ENCODE results near the gene URI1.

URI1 gene

DNA sequence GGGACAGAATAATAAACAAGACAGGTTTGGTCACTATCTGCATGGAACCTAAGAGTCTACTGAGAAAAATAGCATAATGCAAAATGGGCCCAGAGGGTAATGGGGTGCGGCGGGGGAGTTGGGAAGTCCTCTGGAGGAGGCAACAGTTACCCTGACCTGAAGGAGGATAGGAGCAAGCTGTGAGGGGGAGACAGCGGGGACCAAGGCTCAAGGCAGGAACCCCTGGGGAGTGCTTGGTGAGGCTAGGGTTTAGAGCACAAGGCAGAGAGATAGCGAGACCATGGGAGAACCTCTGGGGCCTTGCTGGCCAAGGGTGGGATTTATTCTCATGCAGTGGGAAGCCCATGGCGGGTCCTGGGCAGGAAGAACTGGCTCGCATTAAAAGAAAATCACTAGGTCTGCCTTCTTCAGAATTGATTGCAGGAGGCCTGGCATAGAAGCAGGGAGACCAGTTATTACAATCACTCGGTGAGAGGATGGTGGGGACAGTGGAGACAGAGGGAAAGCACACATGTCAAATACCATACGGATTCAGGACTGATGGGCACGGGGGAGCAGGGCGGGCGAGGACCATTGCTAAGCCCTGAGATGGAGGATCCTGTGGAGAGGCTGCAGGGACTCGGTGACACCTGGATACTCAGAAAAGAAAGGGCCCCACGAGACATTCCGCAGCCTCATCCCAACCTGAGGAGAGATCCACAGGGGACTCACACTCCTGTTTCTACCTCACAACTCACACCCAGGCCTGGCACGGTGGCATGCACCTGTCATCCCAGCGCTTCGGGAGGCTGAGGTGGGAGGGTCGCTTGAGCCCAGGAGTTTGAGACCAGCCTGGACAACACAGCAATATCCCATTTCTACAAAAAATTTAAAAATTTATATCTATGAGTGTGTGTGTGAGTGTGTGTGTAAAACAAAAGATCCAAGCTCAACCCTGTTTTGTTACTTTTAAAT, 110.4 kb downstream of the URI1 start:
- Histone ChIP-seq H3K9ac (no peak overlapping the region), H3K4me2 (no peak overlapping the region), H3K27me3 (ENCODE audit: insufficient read depth, low read depth) (no peaks in the 10 kb centered on the region), H3K4me3 (IDR thresholded peaks at IDR 0.05; ENCODE audit: insufficient read depth, low read depth, low read length) (no peak overlapping the region), H3K4me1 (ENCODE audit: low read depth, poor library complexity, severe bottlenecking) (no peaks in the 10 kb centered on the region), H3K36me3 (ENCODE audit: insufficient read depth) (no peaks in the 10 kb centered on the region), H4K20me1 (ENCODE audit: insufficient read depth) (no peaks in the 10 kb centered on the region), H2AFZ (ENCODE audit: low read depth) (no peak overlapping the region), H3K79me2 (ENCODE audit: insufficient read depth, low read depth) (no peaks in the 10 kb centered on the region), H3K27ac (no peak overlapping the region)
- TF ChIP-seq, protein P1, sequence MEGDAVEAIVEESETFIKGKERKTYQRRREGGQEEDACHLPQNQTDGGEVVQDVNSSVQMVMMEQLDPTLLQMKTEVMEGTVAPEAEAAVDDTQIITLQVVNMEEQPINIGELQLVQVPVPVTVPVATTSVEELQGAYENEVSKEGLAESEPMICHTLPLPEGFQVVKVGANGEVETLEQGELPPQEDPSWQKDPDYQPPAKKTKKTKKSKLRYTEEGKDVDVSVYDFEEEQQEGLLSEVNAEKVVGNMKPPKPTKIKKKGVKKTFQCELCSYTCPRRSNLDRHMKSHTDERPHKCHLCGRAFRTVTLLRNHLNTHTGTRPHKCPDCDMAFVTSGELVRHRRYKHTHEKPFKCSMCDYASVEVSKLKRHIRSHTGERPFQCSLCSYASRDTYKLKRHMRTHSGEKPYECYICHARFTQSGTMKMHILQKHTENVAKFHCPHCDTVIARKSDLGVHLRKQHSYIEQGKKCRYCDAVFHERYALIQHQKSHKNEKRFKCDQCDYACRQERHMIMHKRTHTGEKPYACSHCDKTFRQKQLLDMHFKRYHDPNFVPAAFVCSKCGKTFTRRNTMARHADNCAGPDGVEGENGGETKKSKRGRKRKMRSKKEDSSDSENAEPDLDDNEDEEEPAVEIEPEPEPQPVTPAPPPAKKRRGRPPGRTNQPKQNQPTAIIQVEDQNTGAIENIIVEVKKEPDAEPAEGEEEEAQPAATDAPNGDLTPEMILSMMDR (conservative IDR thresholded peaks at IDR 0.05; ENCODE audit: low read depth, low read length) = no peak

DNA sequence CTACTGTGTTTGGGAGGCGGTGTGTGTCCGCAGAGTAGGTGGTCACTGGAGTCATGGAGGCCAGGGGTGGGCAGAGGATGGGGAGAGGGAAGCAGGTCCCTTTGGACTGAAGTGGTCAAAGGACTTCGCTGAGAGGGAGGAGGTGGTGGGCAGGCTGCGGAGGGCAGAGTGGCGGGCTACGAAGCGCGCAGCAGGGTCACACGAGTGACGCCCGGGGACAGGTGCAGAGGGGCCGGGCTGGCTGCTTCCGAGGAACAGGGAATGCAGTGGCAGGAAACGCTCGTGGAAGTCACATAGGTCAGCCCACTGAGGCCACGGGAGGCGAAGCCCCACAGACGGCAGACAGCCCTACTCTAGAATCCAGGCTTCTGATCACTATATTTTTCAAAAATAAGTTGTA, 111.5 kb downstream of the URI1 start:
- Histone ChIP-seq H3K27me3 (ENCODE audit: insufficient read depth, low read depth) (no peaks in the 10 kb centered on the region), H3K4me1 (ENCODE audit: low read depth, poor library complexity, severe bottlenecking) (no peaks in the 10 kb centered on the region), H3K36me3 (ENCODE audit: insufficient read depth) (no peaks in the 10 kb centered on the region), H3K79me2 (ENCODE audit: insufficient read depth, low read depth) (no peaks in the 10 kb centered on the region), H3K27ac (no peak overlapping the region), H2AFZ (ENCODE audit: low read depth) (no peak overlapping the region), H3K4me3 (IDR thresholded peaks at IDR 0.05; ENCODE audit: insufficient read depth, low read depth, low read length) (no peak overlapping the region), H4K20me1 (ENCODE audit: insufficient read depth) (no peaks in the 10 kb centered on the region), H3K4me2 (no peak overlapping the region), H3K9ac (no peak overlapping the region)
- TF ChIP-seq, protein P1 (conservative IDR thresholded peaks at IDR 0.05; ENCODE audit: low read depth, low read length) = no peak

DNA sequence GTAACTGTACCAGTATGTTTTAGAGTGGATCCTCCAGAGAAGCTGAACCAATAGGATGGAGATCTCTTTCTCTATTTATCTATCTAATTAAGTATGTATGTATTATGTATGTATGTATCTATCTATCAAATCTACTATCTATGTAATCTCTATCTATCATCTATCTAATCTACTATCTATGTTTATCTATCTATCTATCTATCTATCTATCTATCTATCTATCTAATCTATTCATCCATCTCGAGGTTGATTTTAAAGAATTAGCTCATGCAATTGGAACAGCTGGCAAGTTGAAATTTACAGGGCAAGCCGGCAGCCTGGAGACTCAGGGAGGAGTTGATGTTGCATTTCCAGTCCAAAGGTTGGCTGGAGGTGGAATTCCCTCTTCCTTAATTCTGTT, 112.2 kb downstream of the URI1 start:
- Histone ChIP-seq H3K4me1 (ENCODE audit: low read depth, poor library complexity, severe bottlenecking) (no peaks in the 10 kb centered on the region), H3K36me3 (ENCODE audit: insufficient read depth) (no peaks in the 10 kb centered on the region), H3K27ac (no peak overlapping the region), H3K4me2 (no peak overlapping the region), H2AFZ (ENCODE audit: low read depth) (no peak overlapping the region), H4K20me1 (ENCODE audit: insufficient read depth) (no peaks in the 10 kb centered on the region), H3K27me3 (ENCODE audit: insufficient read depth, low read depth) (no peaks in the 10 kb centered on the region), H3K9ac (no peak overlapping the region), H3K4me3 (IDR thresholded peaks at IDR 0.05; ENCODE audit: insufficient read depth, low read depth, low read length) (no peak overlapping the region), H3K79me2 (ENCODE audit: insufficient read depth, low read depth) (no peaks in the 10 kb centered on the region)
- TF ChIP-seq, protein P1 (conservative IDR thresholded peaks at IDR 0.05; ENCODE audit: low read depth, low read length) = no peak

DNA sequence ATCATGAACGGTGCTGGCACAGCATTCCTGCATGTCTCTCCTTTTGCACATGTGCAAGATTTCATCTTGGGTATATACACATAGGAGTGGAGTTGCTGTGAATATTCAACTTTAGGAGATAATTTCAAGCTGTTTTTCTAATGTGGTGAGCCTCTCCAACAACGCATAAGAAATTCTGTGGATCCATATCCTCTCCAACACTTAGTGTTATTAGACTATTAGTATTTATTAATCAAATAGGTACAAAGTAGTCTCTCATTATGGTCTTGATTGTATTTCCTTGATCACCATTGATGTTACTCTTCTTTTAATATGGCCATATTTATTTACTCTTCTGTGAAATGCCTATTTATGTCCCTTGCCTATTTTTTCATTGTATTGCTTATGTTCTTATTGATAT, 114.5 kb downstream of the URI1 start:
- Histone ChIP-seq H3K27ac (no peak overlapping the region), H4K20me1 (ENCODE audit: insufficient read depth) (no peaks in the 10 kb centered on the region), H2AFZ (ENCODE audit: low read depth) (no peak overlapping the region), H3K9ac (no peak overlapping the region), H3K79me2 (ENCODE audit: insufficient read depth, low read depth) (no peaks in the 10 kb centered on the region), H3K4me1 (ENCODE audit: low read depth, poor library complexity, severe bottlenecking) (no peaks in the 10 kb centered on the region), H3K27me3 (ENCODE audit: insufficient read depth, low read depth) (no peaks in the 10 kb centered on the region), H3K4me2 (no peak overlapping the region), H3K36me3 (ENCODE audit: insufficient read depth) (no peaks in the 10 kb centered on the region), H3K4me3 (IDR thresholded peaks at IDR 0.05; ENCODE audit: insufficient read depth, low read depth, low read length) (no peak overlapping the region)
- TF ChIP-seq, protein P1 (conservative IDR thresholded peaks at IDR 0.05; ENCODE audit: low read depth, low read length) = no peak

Data from KMS-11 (cell line).